ENCODE data around the gene CEBPG.

DNA sequence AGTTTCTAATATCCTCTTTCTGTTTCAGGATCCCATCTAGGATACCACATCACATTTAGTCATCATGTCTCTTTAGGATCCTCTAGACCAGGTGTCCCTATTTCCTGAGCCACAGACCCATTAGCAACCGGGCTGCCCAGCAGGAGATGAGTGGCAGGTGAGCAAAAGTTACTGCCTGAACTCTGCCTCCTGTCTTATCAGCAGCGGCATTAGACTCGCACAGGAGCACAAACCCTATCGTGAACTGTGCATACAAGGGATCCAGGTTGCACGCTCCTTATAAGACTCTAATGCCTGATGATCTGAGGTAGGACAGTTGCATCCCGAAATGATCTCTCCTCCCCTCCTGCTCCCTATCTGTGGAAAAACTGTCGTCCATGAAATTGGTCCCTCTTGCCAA is 7.8 kb upstream of the CEBPG start:
- TF ChIP-seq, protein P1, sequence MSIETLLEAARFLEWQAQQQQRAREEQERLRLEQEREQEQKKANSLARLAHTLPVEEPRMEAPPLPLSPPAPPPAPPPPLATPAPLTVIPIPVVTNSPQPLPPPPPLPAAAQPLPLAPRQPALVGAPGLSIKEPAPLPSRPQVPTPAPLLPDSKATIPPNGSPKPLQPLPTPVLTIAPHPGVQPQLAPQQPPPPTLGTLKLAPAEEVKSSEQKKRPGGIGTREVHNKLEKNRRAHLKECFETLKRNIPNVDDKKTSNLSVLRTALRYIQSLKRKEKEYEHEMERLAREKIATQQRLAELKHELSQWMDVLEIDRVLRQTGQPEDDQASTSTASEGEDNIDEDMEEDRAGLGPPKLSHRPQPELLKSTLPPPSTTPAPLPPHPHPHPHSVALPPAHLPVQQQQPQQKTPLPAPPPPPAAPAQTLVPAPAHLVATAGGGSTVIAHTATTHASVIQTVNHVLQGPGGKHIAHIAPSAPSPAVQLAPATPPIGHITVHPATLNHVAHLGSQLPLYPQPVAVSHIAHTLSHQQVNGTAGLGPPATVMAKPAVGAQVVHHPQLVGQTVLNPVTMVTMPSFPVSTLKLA (conservative IDR thresholded peaks at IDR 0.05) = no peak
- TF ChIP-seq, protein P2, sequence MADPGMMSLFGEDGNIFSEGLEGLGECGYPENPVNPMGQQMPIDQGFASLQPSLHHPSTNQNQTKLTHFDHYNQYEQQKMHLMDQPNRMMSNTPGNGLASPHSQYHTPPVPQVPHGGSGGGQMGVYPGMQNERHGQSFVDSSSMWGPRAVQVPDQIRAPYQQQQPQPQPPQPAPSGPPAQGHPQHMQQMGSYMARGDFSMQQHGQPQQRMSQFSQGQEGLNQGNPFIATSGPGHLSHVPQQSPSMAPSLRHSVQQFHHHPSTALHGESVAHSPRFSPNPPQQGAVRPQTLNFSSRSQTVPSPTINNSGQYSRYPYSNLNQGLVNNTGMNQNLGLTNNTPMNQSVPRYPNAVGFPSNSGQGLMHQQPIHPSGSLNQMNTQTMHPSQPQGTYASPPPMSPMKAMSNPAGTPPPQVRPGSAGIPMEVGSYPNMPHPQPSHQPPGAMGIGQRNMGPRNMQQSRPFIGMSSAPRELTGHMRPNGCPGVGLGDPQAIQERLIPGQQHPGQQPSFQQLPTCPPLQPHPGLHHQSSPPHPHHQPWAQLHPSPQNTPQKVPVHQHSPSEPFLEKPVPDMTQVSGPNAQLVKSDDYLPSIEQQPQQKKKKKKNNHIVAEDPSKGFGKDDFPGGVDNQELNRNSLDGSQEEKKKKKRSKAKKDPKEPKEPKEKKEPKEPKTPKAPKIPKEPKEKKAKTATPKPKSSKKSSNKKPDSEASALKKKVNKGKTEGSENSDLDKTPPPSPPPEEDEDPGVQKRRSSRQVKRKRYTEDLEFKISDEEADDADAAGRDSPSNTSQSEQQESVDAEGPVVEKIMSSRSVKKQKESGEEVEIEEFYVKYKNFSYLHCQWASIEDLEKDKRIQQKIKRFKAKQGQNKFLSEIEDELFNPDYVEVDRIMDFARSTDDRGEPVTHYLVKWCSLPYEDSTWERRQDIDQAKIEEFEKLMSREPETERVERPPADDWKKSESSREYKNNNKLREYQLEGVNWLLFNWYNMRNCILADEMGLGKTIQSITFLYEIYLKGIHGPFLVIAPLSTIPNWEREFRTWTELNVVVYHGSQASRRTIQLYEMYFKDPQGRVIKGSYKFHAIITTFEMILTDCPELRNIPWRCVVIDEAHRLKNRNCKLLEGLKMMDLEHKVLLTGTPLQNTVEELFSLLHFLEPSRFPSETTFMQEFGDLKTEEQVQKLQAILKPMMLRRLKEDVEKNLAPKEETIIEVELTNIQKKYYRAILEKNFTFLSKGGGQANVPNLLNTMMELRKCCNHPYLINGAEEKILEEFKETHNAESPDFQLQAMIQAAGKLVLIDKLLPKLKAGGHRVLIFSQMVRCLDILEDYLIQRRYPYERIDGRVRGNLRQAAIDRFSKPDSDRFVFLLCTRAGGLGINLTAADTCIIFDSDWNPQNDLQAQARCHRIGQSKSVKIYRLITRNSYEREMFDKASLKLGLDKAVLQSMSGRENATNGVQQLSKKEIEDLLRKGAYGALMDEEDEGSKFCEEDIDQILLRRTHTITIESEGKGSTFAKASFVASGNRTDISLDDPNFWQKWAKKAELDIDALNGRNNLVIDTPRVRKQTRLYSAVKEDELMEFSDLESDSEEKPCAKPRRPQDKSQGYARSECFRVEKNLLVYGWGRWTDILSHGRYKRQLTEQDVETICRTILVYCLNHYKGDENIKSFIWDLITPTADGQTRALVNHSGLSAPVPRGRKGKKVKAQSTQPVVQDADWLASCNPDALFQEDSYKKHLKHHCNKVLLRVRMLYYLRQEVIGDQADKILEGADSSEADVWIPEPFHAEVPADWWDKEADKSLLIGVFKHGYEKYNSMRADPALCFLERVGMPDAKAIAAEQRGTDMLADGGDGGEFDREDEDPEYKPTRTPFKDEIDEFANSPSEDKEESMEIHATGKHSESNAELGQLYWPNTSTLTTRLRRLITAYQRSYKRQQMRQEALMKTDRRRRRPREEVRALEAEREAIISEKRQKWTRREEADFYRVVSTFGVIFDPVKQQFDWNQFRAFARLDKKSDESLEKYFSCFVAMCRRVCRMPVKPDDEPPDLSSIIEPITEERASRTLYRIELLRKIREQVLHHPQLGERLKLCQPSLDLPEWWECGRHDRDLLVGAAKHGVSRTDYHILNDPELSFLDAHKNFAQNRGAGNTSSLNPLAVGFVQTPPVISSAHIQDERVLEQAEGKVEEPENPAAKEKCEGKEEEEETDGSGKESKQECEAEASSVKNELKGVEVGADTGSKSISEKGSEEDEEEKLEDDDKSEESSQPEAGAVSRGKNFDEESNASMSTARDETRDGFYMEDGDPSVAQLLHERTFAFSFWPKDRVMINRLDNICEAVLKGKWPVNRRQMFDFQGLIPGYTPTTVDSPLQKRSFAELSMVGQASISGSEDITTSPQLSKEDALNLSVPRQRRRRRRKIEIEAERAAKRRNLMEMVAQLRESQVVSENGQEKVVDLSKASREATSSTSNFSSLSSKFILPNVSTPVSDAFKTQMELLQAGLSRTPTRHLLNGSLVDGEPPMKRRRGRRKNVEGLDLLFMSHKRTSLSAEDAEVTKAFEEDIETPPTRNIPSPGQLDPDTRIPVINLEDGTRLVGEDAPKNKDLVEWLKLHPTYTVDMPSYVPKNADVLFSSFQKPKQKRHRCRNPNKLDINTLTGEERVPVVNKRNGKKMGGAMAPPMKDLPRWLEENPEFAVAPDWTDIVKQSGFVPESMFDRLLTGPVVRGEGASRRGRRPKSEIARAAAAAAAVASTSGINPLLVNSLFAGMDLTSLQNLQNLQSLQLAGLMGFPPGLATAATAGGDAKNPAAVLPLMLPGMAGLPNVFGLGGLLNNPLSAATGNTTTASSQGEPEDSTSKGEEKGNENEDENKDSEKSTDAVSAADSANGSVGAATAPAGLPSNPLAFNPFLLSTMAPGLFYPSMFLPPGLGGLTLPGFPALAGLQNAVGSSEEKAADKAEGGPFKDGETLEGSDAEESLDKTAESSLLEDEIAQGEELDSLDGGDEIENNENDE (IDR thresholded peaks at IDR 0.05; ENCODE audit: low read depth, low read length) = no peak
- no peak for TF ChIP-seq KDM4B (IDR thresholded peaks at IDR 0.05; ENCODE audit: borderline replicate concordance in 2 of 2, low read depth in 1 of 2)

All from K562 (cell line).